NCI-H345 treated with DMSO at 0.1 percent for 48 hours (cell line): Measurements from ENCODE around the gene TRIM27.
"Not testable (repeated sequence)": the region's sequence is repeated elsewhere in the genome, so short reads cannot be mapped to it uniquely, and the experiment has no call there.

Source experiments
- DNase-seq: peaks from one replicate; lab custom pipeline; 2025; ENCODE audit not compliant: unreplicated experiment; lab: John Stamatoyannopoulos, UW

TRIM27 gene, protein sequence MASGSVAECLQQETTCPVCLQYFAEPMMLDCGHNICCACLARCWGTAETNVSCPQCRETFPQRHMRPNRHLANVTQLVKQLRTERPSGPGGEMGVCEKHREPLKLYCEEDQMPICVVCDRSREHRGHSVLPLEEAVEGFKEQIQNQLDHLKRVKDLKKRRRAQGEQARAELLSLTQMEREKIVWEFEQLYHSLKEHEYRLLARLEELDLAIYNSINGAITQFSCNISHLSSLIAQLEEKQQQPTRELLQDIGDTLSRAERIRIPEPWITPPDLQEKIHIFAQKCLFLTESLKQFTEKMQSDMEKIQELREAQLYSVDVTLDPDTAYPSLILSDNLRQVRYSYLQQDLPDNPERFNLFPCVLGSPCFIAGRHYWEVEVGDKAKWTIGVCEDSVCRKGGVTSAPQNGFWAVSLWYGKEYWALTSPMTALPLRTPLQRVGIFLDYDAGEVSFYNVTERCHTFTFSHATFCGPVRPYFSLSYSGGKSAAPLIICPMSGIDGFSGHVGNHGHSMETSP

DNA sequence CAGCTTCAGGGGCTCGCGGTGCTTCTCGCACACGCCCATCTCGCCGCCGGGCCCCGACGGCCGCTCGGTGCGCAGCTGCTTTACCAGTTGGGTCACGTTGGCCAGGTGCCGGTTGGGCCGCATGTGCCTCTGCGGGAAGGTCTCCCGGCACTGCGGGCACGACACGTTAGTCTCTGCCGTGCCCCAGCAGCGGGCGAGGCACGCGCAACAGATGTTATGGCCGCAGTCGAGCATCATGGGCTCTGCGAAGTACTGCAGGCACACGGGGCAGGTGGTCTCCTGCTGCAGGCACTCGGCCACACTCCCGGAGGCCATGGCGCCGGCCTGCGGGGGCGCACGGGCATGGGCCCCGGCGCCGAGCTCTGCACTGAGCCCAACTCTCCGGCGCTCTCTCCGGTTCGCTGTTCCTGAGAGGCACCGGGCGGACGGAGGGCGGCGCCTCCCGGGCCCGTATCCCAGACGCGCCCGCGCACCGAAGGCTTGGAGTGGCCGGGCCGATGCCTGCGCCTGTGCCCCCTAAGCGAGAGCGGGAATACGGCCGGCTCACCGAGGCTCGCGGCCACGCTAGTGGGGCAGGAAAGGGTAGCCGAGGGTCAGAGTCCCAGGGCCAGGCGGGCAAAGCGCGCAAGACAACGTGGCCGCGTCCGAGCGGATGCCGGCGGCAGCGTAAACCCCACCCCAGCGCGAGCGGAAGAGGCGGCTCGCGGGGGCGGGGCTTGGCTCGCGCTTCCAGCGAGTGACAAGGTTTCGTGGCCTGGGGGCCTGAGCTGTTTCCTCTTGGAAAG, at the start of gene TRIM27:
Gene TRIM27, minus strand, starts transcription at position 668 of the 785 bp plus-strand sequence. Its CDS starts 353 bp downstream, at position 315.
- DNase-seq = peak; percentile 76

DNA sequence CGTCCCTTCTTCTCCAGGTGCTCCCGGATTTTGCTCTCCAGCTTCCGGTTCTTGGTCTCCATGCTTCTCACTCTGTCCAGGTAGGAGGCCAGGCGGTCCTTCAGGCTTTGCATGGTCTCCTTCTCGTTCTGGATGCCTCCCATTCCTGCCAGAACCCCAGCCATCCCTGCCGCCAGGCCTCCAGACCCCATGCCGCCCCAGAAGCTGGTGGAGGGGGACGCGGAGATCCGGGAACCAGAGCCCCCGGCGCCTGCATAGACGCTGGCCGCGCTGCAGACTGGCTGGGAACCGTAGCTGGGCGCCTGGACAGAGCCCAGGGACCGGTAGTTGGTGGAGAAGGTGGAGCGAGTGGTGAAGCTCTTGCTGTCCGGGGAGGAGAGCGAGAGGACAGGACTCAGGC, 46.3 kb upstream of the TRIM27 start:
- not testable (repeated sequence) for DNase-seq

DNA sequence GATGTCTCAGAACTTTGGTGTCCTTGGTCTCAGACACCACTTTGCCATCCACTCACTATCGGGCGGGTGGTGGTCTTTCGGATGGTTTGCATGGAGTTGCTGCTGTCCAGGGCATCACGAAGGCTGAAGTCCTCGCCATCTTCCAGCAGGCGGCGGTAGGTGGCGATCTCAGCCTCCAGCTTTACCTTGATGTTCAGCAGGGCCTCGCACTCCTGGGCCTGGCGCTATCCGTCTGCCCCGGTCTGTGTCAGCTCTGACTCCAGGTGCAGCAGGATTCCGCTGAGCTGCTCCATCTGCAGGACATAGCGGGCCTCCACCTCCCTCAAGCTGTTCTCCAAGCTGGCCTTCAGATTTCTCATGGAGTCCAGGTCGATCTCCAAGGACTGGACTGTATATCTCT, 45.3 kb upstream of the TRIM27 start:
- no peak for DNase-seq

DNA sequence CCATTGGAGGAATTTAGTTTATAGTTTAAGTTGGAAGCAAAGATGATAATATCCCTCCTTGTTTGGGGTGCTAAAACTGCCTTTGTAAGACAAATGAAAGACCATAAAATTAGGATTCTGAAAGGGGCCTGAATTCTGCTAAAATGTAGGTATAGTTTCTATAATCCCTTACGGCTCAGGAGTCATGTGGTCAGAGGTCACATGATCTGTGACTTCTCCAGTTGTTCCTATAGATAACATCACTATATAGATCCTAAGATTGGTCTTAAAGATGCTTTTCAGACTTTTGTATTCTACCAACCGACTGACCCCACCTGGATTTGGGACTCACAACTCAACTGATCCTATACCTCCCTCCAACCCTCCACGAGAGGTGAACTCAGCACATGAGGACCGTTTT, 44.7 kb upstream of the TRIM27 start:
- no peak for DNase-seq

DNA sequence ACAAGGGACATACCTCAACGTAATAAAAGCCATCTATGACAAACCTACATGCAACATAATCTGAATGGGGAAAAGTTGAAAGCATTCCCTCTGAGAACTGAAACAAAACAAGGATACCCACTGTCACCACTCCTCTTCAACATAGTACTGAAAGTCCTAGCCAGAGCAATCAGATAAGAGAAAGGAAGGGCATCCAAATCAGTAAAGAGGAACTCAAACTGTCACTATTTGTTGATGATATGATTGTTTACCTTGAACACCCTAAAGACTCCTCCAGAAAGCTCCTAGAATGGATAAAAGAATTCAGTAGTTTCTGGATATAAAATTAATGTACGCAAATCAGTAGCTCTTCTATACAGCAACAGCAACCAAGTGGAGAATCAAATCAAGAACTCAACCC, 41.9 kb upstream of the TRIM27 start:
- DNase-seq = no peak

DNA sequence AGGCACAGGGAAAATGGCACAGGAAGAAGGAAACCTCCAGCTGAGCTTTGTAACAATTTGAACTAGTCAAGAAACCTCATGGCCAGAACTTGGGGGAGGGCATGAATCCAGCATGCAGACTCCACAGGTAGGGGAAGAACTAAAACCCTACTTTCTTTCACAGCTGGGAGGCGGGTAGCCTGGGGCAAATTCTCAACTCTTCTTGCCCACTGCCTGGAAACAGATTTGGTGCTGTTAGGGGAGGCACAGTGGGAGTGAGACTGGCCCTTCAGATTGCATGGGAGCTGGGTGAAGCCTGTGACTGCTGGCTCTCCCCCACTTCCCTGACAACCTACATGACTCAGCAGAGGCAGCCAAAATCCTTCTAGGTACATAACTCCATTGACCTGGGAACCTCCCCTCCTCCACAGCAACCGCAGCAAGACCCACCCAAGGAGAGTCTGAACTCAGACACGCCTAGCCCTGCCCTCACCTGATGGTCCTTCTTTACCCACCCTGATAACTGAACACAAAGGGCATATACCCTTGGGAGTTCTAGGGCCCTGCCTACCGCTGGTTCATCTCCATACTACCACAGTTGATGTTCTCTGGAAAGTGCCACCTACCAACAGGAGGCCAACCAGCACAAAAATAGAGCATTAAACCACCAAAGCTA, 37.2 kb upstream of the TRIM27 start:
- DNase-seq = no peak

DNA sequence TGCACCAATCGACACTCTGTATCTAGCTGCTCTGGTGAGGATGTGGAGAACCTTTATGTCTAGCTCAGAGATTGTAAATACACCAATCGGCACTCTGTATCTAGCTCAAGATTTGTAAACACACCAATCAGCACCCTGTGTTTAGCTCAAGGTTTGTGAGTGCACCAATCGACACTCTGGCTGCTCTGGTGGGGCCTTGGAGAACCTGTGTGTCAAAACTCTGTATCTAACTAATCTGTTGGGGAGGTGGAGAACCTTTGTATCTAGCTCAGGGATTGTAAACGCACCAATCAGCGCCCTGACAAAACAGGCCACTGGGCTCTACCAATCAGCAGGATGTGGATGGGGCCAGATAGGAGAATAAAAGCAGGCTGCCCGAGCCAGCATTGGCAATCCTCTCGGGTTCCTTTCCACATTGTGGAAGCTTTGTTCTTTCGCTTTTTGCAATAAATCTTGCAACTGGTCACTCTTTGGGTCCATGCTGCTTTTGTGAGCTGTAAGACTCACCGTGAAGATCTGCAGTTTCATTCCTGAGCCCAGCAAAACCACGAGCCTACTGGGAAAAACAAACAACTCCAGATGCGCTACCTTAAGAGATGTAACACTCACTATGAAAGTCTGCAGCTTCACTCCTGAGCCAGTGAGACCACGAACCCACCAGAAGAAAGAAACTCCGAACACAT, 34.9 kb upstream of the TRIM27 start:
- not testable (repeated sequence) for DNase-seq

DNA sequence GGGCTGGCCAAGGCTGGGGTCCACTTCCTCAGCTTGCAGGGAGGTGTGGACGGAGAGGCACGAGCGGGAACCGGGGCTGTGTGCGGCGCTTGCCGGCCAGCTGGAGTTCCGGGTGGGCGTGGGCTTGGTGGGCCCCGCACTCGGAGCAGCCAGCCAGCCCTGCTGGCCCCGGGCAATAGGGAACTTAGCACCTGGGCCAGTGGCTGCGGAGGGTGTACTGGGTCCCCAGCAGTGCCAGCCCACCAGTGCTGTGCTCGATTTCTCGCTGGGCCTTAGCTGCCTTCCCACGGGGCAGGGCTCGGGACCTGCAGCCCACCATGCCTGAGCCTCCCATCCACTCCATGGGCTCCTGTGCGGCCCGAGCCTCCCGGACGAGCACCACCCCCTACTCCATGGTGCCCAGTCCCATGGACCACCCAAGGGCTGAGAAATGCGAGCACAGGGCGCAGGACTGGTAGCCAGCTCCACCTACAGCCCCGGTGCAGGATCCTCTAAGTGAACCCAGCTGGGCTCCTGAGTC, 34.1 kb upstream of the TRIM27 start:
- DNase-seq = not testable (repeated sequence)

DNA sequence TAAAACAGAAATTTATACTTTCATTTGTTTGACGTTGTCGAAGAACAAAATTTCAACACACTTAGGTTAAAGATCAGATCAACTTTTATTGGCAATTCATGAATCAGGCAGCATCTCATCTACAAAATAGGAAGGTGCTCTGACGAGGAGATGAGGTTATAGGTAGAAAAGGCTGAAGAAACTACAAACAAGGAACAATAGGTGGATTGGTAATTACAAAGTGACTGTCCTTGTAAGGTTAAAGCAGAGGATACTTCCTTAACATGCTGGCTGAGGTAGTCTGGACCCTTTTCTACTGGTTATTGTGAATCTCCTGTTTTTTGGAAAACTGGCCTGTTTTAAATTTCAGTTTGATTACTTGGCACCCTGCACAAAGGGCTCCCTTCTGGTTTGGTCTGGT, 32.5 kb upstream of the TRIM27 start:
- no peak for DNase-seq

DNA sequence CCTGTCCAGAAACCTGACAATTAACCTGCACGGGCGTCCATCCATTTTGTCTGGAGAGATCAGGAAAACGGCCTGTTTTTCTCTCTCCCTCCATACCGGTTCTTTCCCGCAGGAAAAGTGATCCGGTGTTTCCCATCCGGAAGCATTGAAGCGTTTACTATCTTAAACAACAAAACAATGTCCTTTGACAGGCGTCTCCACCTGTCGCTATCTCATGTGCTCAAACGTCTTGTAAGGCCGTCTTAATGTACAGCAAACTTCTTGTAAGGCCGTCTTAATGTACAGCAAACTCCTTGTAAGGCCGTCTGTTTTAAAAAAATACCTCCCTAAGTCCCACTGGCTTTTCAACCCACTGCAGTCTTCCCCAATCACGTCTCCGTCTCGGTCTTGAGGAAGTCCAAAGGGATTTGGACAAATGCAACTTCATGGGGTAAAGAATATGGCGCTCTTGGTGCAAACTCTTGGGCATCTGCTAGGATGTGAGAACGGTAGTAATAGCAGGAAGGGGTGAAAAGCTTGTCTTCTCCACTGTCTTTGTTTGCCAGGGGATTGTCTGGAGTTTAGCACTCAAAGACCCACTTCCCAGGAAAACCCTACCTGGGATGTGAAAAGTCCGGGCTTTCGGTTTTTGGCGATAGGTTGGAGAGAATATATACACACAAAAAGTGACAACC, 29.9 kb upstream of the TRIM27 start:
- no peak for DNase-seq

DNA sequence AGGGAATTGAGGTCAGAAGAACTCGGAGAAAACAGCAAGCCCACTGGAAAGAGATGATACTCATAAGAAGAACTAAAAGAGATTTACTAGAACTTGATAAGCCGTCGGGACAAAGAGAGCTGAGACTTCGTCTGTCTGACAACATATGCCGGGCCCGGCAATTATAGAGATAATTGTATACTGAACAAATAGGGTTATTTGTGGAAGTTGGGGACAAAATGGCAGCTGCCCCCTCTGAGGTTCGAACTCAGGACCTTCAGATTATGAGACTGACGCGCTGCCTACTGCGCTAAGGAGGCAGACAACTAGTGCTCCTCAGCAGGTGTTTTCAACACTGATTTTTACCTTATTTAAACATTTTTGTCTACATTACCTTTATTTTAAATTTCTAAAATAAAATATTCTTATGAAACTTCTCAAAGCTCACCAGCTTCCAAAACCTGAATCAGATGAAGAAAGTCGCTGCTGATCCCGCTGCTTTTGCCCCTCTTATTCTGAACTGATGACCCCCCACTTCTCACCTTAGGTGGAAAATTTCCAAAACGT, 29.3 kb upstream of the TRIM27 start:
- peak; percentile 37 for DNase-seq

DNA sequence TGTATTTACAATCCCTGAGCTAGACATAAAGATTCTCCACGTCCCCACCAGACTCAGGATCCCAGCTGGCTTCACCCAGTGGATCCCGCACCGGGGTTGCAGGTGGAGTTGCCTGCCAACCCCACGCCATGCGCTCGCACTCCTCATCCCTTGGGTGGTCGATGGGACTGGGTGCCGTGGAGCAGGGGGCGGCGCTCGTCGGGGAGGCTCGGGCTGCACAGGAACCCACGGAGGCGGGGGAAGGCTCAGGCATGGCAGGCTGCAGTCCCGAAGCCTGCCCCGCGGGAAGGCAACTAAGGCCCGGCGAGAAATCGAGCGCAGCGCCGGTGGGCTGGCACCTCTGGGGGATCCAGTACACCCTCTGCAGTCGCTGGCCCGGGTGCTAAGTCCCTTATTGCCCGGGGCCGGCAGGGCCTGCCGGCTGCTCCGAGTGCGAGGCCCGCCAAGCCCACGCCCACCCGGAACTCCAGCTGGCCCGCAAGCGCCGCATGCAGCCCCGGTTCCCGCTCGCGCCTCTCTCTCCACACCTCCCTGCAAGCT, 25.9 kb upstream of the TRIM27 start:
- not testable (repeated sequence) for DNase-seq

DNA sequence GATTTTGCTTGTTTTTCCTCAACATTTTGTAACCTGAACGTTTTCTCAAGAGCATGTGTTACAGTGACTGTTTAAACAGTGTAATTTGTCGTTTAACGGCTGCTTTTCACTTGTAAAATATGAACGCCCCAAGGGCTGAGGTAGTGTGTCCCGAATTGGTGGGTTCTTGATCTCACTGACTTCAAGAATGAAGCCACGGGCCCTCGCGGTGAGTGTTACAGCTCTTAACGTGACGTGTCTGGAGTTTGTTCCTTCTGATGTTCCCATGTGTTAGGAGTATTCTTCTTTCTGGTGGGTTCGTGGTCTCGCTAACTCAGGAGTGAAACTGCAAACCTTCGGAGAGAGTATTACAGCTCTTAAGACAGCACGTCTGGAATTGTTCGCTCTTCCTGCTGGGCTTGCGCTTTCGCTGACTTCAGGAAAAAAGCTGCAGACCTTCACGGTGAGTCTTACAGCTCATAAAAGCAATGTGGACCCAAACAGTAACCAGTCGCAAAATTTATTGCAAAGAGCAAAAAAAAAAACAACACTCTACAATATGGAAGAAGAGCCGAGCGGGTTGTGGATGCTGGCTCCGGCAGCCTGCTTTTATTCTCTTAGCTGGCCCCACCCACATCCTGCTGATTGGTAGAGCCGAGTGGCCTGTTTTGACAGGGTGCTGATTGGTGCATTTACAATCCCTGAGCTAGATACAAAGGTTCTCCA, 25.1 kb upstream of the TRIM27 start:
- no peak for DNase-seq

DNA sequence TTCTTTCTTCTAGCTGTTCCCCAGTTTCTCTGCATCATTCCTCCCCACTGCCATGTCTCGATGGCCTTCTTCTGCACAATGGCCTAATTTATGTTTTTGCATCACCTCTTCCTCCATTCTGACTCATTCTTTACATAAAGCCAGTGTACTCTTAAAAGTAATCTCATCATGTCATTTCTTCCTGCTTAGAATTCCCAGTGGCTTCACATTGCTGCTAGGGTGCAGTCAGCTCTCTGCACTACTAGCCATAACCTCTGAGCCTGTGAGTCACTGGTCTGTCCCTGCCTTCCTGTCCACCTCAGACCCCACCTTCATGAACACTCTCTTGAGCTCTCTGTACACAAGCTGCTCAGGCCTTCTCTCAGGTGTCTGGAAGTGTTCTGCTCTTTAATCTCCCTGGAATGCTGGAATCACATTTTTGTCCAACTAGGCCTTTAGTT, 24.1 kb upstream of the TRIM27 start:
- DNase-seq = no peak

DNA sequence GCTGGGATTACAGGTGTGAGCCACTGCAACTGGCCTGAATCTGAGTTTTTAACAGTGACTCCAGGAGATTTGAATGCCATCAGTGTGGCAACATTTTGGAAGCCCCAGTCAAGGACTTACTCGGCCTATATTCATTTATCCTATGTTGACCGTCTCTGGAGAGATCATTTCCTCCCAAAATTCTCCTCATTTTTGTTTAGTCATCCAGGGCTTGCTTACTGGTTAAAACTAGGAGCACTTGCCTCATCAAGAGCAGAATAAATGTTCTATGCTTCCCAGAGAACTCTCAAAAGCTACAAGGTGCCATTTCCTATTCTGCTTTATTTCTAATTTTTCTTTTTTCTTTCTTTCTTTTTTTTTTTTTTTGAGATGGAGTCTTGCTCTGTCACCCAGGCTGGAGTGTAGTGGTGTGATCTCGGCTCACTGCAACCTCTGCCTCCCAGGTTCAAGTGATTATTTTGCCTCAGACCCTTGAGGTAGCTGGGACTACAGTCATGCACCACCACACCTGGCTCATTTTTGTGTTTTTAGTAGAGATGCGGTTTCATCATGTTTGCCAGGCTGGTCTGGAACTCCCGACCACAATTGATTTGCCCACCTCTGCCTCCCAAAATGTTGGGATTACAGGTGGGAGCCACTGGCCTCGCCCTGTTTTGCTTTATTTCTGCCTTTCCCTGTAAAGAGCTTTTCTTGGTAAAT, 23.4 kb upstream of the TRIM27 start:
- no peak for DNase-seq

DNA sequence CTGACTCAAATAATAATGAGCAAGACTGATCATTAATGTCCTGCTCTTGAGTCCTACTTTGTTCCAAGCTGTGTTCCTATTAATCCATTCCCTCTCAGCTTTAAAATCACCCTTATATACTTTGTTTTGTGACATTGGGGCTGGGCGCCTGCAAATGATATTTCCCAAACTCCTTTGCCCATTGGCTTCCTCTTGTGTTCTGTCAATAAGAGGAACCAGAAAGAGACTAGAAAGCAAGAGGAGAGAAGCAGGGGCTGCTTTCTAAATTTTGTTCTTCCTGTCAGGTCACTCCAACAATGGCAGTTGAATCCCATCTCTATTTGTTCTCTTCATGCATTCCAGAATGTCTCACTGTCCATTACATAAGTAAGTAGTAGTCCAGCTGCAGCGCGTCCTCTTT, 21.6 kb upstream of the TRIM27 start:
- no peak for DNase-seq

DNA sequence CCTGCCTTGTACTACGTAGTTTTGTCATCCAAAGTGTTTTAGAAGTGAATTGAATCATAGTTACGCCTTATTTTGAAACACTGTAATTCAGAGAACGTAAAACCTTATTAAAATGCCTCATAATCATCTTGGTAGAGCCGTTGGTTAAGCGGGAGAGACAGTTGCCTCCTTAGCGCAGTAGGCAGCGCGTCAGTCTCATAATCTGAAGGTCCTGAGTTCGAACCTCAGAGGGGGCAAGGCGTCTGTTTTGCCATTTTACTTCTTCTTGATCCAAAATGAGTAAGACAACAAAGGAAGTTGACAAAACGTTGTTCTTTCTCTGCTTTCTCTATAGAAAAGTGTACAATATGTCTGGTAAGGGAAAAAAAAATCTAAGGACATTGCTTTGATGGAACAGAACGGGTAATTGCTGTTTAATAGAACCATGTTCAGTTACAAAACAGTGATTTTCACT, 20.7 kb upstream of the TRIM27 start:
- peak; percentile 48 for DNase-seq
